IMR-90 (cell line): ENCODE measurements around the gene PTPRG. TPM values are rescaled to one million over a fixed set of nuclear protein-coding genes. Genes with fewer than 3 reads are reported as not detected.

ENCODE experiments used
- ATAC-seq: fragments of 200-7000 bp; cut with Tn5 transposase; 2 replicates; pipeline ENCODE4 v1.9.1; 2020; ENCODE audit warnings: low read depth, mild to moderate bottlenecking, moderate library complexity
- BruUV-seq: library from RNA; stranded (reverse); fragments of 400-500 nt; replicated peaks from 2 replicates; lab custom pipeline; 2021; lab: Mats Ljungman, UMichigan
- CTCF ChIA-PET: fragments of 300-600 bp; formaldehyde crosslinking; extraction: SDS; loops from one replicate; lab custom pipeline; 2021; ENCODE audit warnings: antibody characterized with exemption; lab: Yijun Ruan, JAX
- POLR2A ChIA-PET: fragments of 300-600 bp; sonication (Branson Sonifier 250); formaldehyde crosslinking; loops from one replicate; lab custom pipeline; 2022; ENCODE audit warnings: antibody characterized with exemption; ENCODE audit not compliant: unreplicated experiment; lab: Charles Lee
- DNase-seq: peaks from one replicate; pipeline ENCODE4 v3.0.0; 2013
- H2AFZ ChIP-seq: replicated peaks from 2 replicates; pipeline ENCODE3; 2013; ENCODE audit warnings: low read length, mild to moderate bottlenecking; ENCODE audit not compliant: poor library complexity
- H2AK5ac ChIP-seq: 2 replicates; pipeline ENCODE4 v1.6.1; 2013; ENCODE audit warnings: low read depth, low read length, inconsistent platforms
- H2AK9ac ChIP-seq: replicated peaks from 2 replicates; pipeline ENCODE3; 2013; ENCODE audit warnings: mild to moderate bottlenecking, low read depth, low read length, moderate library complexity; ENCODE audit not compliant: poor library complexity
- H2BK120ac ChIP-seq: 2 replicates; pipeline ENCODE4 v1.6.1; 2013; ENCODE audit warnings: low read depth, low read length, inconsistent platforms
- H2BK15ac ChIP-seq: 3 replicates; pipeline ENCODE4 v1.6.1; 2013; ENCODE audit warnings: low read depth, low read length, inconsistent platforms
- H2BK20ac ChIP-seq: 2 replicates; pipeline ENCODE4 v1.6.1; 2013; ENCODE audit warnings: low read depth, mild to moderate bottlenecking, inconsistent platforms, low read length, moderate library complexity
- H2BK5ac ChIP-seq: 2 replicates; pipeline ENCODE4 v1.6.1; 2013; ENCODE audit warnings: mild to moderate bottlenecking, low read depth, low read length, inconsistent platforms; ENCODE audit not compliant: poor library complexity, severe bottlenecking
- H3K14ac ChIP-seq: replicated peaks from 2 replicates; pipeline ENCODE4 v1.6.1; 2013; ENCODE audit warnings: low read depth, low read length, inconsistent platforms
- H3K18ac ChIP-seq: 2 replicates; pipeline ENCODE4 v1.6.1; 2013; ENCODE audit warnings: low read depth, low read length, control low read depth
- H3K23ac ChIP-seq: 2 replicates; pipeline ENCODE4 v1.6.1; 2013; ENCODE audit warnings: low read depth, low read length, inconsistent platforms
- H3K27ac ChIP-seq: 2 replicates; pipeline ENCODE4 v1.5.1; 2013; ENCODE audit warnings: mild to moderate bottlenecking, control low read depth, low read length; ENCODE audit not compliant: insufficient read depth
- H3K27me3 ChIP-seq: 2 replicates; pipeline ENCODE4 v1.6.1; 2013; ENCODE audit warnings: low read length; ENCODE audit not compliant: control insufficient read depth, insufficient read depth
- H3K36me3 ChIP-seq: 2 replicates; pipeline ENCODE4 v1.6.1; 2013; ENCODE audit warnings: low read length, mixed read lengths; ENCODE audit not compliant: control insufficient read depth, insufficient read depth
- H3K4ac ChIP-seq: 2 replicates; pipeline ENCODE4 v1.6.1; 2013; ENCODE audit warnings: low read depth, low read length, inconsistent platforms
- H3K4me1 ChIP-seq: 2 replicates; pipeline ENCODE4 v1.6.1; 2013; ENCODE audit warnings: low read length, mixed read lengths; ENCODE audit not compliant: control insufficient read depth, insufficient read depth
- H3K4me2 ChIP-seq: 2 replicates; pipeline ENCODE4 v1.6.1; 2013; ENCODE audit warnings: low read depth, mild to moderate bottlenecking, control low read depth, low read length, moderate library complexity
- H3K4me3 ChIP-seq: 2 replicates; pipeline ENCODE4 v1.5.1; 2013; ENCODE audit warnings: low read depth, mild to moderate bottlenecking, control low read depth, low read length, moderate library complexity; ENCODE audit not compliant: insufficient read depth
- H3K56ac ChIP-seq: 2 replicates; pipeline ENCODE4 v1.6.1; 2013; ENCODE audit warnings: low read length, inconsistent platforms; ENCODE audit not compliant: insufficient read depth; ENCODE audit errors: extremely low read depth
- H3K79me1 ChIP-seq, 2 experiments: 2 replicates each; pipeline ENCODE4 v1.6.1; 2013; ENCODE audit warnings: low read length in 2 of 2, inconsistent platforms in 1 of 2, low read depth in 1 of 2
- H3K9ac ChIP-seq: 2 replicates; pipeline ENCODE4 v1.6.1; 2013; ENCODE audit warnings: low read depth, low read length, control low read depth
- H3K9me1 ChIP-seq: 2 replicates; pipeline ENCODE4 v1.6.1; 2013; ENCODE audit warnings: low read length, inconsistent platforms; ENCODE audit not compliant: insufficient read depth
- H3K9me3 ChIP-seq: 2 replicates; pipeline ENCODE4 v1.6.1; 2013; ENCODE audit warnings: low read length; ENCODE audit not compliant: control insufficient read depth, insufficient read depth
- H4K20me1 ChIP-seq: 2 replicates; pipeline ENCODE4 v1.6.1; 2013; ENCODE audit warnings: low read length, inconsistent platforms; ENCODE audit not compliant: insufficient read depth
- H4K5ac ChIP-seq: 2 replicates; pipeline ENCODE4 v1.6.1; 2013; ENCODE audit warnings: mild to moderate bottlenecking, low read depth, low read length, control low read depth
- H4K8ac ChIP-seq, 2 experiments: 2 replicates each; pipeline ENCODE4 v1.6.1; 2013; ENCODE audit warnings: low read depth in 2 of 2, low read length in 2 of 2, control low read depth in 1 of 2, inconsistent platforms in 1 of 2
- H4K91ac ChIP-seq: 2 replicates; pipeline ENCODE4 v1.6.1; 2013; ENCODE audit warnings: low read depth, low read length, inconsistent platforms; ENCODE audit not compliant: insufficient read depth
- CEBPB ChIP-seq: IDR thresholded peaks from 2 replicates; pipeline ENCODE4 v1.6.1; 2012; ENCODE audit warnings: low read depth, low read length, improper control_type of control experiment
- RAD21 ChIP-seq: IDR thresholded peaks from 2 replicates; pipeline ENCODE4 v1.6.1; 2012; ENCODE audit warnings: low read length, improper control_type of control experiment
- WGBS, 2 experiments: methylation state at CpG; one replicate each; pipeline versions ENCODE4 v1.1.5 to v1.1.7; 2013; ENCODE audit warnings: missing lambda C conversion rate in 2 of 2; ENCODE audit not compliant: insufficient read length in 1 of 2; ENCODE audit errors: extremely low coverage in 2 of 2; 5-methylcytosine and 5-hydroxymethylcytosine counted together
- dilution Hi-C: fragments of 300-500 bp; cut with HindIII; formaldehyde crosslinking; loops from one replicate; pipeline ENCODE4 v1.14.3; 2018; ENCODE audit warnings: low sequenced_read_pairs; ENCODE audit not compliant: unreplicated experiment
- in situ Hi-C: fragments of 300-500 bp; cut with MboI; formaldehyde crosslinking; loops from 3 replicates; pipeline ENCODE4 v1.14.3; 2019; ENCODE audit warnings: low sequenced_read_pairs, inconsistent platforms, mixed read lengths
- intact Hi-C: fragments of 100-400 bp; cut with micrococcal nuclease; formaldehyde crosslinking; loops from 2 replicates; pipeline ENCODE4 v1.10.0; 2022
- polyA plus RNA-seq, 3 experiments: library from polyadenylated mRNA; depleted of rRNA; stranded (reverse); fragments of >200 nt; gene quantifications; 2 replicates each; pipeline ENCODE4 v1.2.3, GENCODE V29; 2012; ENCODE audit warnings: low replicate concordance in 1 of 3
- total RNA-seq: library from RNA; depleted of rRNA; stranded (reverse); fragments of >200 nt; gene quantifications from 2 replicates; pipeline ENCODE4 v1.2.3, GENCODE V29; 2012

Gene PTPRG
- total and polyA plus RNA-seq, 2 of the 4 experiments (the other 2 are of a cell fraction): 7.7 to 31.0 TPM

DNA sequence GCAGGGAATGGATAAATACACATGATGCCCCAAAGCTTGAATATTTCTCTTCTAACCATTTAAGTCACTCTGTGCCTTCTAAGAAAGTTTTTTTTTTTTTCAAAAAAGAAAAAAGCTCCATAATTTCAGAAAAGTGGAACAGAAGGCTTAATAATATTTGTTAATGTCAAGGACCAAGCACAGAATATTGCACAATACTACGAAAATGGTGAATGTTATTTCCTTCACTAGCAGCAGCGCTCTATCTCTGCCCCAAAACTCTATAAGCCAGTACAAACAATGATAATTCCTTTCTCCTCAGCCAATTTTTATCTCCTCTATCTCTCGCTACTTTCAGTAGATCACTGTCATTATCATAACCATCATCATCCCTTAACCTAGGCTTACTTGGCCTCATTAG is 739.2 kb downstream of the PTPRG start:
- no peak overlapping the region for H2BK5ac ChIP-seq
- no peak overlapping the region for H3K9ac ChIP-seq
- no peak overlapping the region for H3K4me3 ChIP-seq
- H3K4ac ChIP-seq: no peak overlapping the region
- no peak overlapping the region for H4K8ac ChIP-seq
- no peak overlapping the region for H2BK15ac ChIP-seq
- no peak overlapping the region for H2BK120ac ChIP-seq
- H3K27ac ChIP-seq: no peak overlapping the region
- H2AK5ac ChIP-seq: no peak overlapping the region
- no CpG with 5 or more reads among the region's 3 CpGs for WGBS, 2 experiments
- no peaks in the 10 kb centered on the region for H3K79me1 ChIP-seq
- H2BK20ac ChIP-seq: no peak overlapping the region
- H3K36me3 ChIP-seq: no peaks in the 10 kb centered on the region
- H3K9me1 ChIP-seq: no peaks in the 10 kb centered on the region
- H3K4me2 ChIP-seq: no peak overlapping the region
- H4K91ac ChIP-seq: no peak overlapping the region
- H4K20me1 ChIP-seq: no peaks in the 10 kb centered on the region
- TF ChIP-seq RAD21 (no peak), CEBPB (peak; percentile 84)
- intact Hi-C loops: no loop called here
- dilution Hi-C loops: no loop called here
- H4K5ac ChIP-seq: no peak overlapping the region
- no peak overlapping the region for H3K56ac ChIP-seq
- DNase-seq (no peak), ATAC-seq (no peak)
- no TSS peak for BruUV-seq
- H3K23ac ChIP-seq: no peak overlapping the region
- no peak overlapping the region for H2AFZ ChIP-seq
- H3K27me3 ChIP-seq: no peaks in the 10 kb centered on the region
- CTCF ChIA-PET: no interaction called here
- H3K18ac ChIP-seq: no peak overlapping the region
- no peak overlapping the region for H3K14ac ChIP-seq
- no peak overlapping the region for H2AK9ac ChIP-seq
- in situ Hi-C loops: no loop called here
- no peaks in the 10 kb centered on the region for H3K9me3 ChIP-seq
- POLR2A ChIA-PET: interaction anchor here (0.6 kb wide), 1 partner anchor 130 kb away, joined by 7 read pairs; no protein-coding TSS in a partner anchor
- H3K4me1 ChIP-seq: no peaks in the 10 kb centered on the region
